AG04450 (cell line): ENCODE results near the gene IFT57. TPM values are rescaled to one million over a fixed set of nuclear protein-coding genes. Genes with fewer than 3 reads are reported as not detected.

ENCODE experiments used
- CTCF ChIA-PET: fragments of 300-600, 350-600 bp; formaldehyde crosslinking; extraction: SDS; loops from one replicate; lab custom pipeline; 2022; ENCODE audit warnings: antibody characterized with exemption, inconsistent platforms; lab: Charles Lee
- POLR2A ChIA-PET: fragments of 350-600 bp; formaldehyde crosslinking; extraction: SDS; loops from one replicate; lab custom pipeline; 2021; ENCODE audit warnings: antibody characterized with exemption, inconsistent platforms; lab: Yijun Ruan, JAX
- DNase-seq: peaks from one replicate; pipeline ENCODE4 v3.0.0-alpha.2; 2011; ENCODE audit warnings: low read depth, low spot score
- H3K27ac ChIP-seq: one replicate; pipeline ENCODE4 v1.5.1; 2012; ENCODE audit warnings: low read depth, low read length, control low read depth
- H3K27me3 ChIP-seq: one replicate; pipeline ENCODE4 v1.6.0; 2012; ENCODE audit warnings: low read length; ENCODE audit not compliant: control insufficient read depth, insufficient read depth
- H3K4me3 ChIP-seq: 2 replicates; pipeline ENCODE4 v1.5.1; 2011; ENCODE audit warnings: mild to moderate bottlenecking, low read depth, low read length, control low read depth
- H3K9me3 ChIP-seq: 2 replicates; pipeline ENCODE4 v1.5.1; 2012; ENCODE audit warnings: low read length; ENCODE audit not compliant: control insufficient read depth, insufficient read depth
- polyA plus RNA-seq: library from polyadenylated mRNA; depleted of rRNA; stranded (reverse); fragments of >200 nt; gene quantifications from 2 replicates; pipeline ENCODE4 v1.2.3, GENCODE V29; 2011
- TF ChIP-seq, protein P1 (sequence below): IDR thresholded peaks from 2 replicates; pipeline ENCODE4 v1.5.1; 2011; ENCODE audit warnings: low read depth, low read length, control low read depth, inconsistent platforms

Gene IFT57
- polyA plus RNA-seq, 1 experiment: 84.0 TPM

DNA sequence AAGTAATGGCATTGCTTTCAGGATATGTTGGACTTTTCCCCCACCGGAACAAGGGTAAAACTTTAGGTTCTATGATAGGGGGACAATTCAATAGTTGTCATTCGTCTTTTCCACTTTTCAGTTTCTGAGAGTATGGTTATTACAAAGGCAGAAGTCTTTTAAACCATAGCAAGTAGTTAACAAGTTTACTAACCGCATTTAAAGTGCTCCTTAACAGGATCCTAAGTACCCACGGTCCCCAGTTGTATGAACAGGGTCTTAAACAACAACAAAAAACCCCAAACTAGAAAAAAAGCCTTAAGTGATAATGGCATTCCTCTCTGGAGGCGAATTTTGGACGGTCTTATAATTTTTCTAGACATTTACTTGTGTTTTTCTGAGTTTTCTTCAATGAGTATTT is 831 bp downstream of the IFT57 start:
- CTCF ChIA-PET: interaction anchor here (2.8 kb wide), 1 partner anchor 184 kb away, joined by 7 read pairs; no protein-coding TSS in a partner anchor

DNA sequence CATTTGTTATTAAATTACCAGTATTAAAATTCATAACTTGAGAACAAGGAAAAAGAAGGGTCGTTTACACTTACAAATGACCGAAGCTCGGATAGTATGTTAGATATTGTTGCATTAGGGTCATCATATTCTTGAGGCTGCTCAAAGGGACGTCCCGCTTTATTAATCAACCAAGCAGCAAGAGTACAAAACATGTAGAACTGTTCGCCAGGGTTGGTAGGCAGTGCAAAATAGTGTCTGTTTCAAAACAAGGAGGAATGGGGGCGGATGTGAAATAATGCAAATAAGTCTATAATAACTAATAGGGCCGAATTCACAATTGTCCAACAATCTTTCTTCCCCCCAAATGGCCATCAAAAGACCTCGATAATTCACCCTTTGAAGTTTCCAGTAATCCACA is 2.9 kb downstream of the IFT57 start:
- no peaks in the 10 kb centered on the region for H3K9me3 ChIP-seq
- no peaks in the 10 kb centered on the region for H3K27me3 ChIP-seq
- POLR2A ChIA-PET: no interaction called here
- TF ChIP-seq, protein P1, sequence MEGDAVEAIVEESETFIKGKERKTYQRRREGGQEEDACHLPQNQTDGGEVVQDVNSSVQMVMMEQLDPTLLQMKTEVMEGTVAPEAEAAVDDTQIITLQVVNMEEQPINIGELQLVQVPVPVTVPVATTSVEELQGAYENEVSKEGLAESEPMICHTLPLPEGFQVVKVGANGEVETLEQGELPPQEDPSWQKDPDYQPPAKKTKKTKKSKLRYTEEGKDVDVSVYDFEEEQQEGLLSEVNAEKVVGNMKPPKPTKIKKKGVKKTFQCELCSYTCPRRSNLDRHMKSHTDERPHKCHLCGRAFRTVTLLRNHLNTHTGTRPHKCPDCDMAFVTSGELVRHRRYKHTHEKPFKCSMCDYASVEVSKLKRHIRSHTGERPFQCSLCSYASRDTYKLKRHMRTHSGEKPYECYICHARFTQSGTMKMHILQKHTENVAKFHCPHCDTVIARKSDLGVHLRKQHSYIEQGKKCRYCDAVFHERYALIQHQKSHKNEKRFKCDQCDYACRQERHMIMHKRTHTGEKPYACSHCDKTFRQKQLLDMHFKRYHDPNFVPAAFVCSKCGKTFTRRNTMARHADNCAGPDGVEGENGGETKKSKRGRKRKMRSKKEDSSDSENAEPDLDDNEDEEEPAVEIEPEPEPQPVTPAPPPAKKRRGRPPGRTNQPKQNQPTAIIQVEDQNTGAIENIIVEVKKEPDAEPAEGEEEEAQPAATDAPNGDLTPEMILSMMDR: no peak
- no peak overlapping the region for H3K4me3 ChIP-seq
- CTCF ChIA-PET: no interaction called here
- DNase-seq: no peak
- no peak overlapping the region for H3K27ac ChIP-seq

More for the DNA sequence above, 831 bp downstream of the IFT57 start:
- TF ChIP-seq, protein P1: no peak
- H3K27me3 ChIP-seq: no peaks in the 10 kb centered on the region
- no peak for DNase-seq
- no peaks in the 10 kb centered on the region for H3K9me3 ChIP-seq
- H3K4me3 ChIP-seq: peak overlapping the region; percentile 77
- no peak overlapping the region for H3K27ac ChIP-seq
- POLR2A ChIA-PET: interaction anchor here (0.6 to 1.7 kb wide), 3 partner anchors 32 to 283 kb away, joined by 3 to 5 read pairs (median 3); no protein-coding TSS in a partner anchor

DNA sequence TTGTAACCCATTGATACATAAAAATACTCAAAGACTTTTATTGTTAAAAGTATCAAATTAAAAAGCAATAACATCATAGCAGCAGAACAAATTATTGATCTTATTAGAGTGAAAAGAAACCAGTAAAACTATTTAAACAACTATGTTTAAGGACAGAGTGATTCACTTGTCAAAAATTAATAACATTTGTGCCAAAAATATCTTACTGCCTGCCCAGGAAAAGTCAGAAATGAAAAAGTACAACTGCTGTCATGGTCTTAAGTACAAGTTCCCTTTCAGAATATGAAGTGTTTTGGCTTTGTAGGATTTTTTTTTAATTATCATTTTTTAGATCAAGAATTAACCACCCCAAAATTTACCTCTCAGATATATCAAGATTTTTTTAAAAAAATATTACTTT is 3.4 kb downstream of the IFT57 start:
- TF ChIP-seq, protein P1: no peak
- Histone ChIP-seq H3K27ac (no peak overlapping the region), H3K9me3 (no peaks in the 10 kb centered on the region), H3K4me3 (no peak overlapping the region), H3K27me3 (no peaks in the 10 kb centered on the region)
- no peak for DNase-seq
- ChIA-PET CTCF (no interaction called here), POLR2A (no interaction called here)

DNA sequence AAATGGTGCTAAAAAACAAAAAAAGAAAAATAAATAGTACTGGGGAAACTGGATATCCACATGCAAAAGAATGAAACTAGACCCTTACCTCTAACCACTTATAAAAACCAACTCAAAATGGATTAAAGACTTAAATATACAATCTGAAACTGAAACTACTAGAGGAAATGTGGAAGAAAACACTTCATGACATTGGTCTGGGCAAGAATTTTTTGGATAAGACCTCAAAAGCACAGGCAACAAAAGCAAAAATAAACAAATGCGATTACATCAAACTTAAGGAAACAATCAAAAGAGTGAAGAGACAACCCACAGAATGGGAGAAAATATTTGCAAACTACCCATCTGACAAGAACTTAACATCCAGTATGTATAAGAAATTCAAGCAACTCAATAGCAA is 6.4 kb downstream of the IFT57 start:
- POLR2A ChIA-PET: no interaction called here
- CTCF ChIA-PET: no interaction called here
- no peak for DNase-seq

DNA sequence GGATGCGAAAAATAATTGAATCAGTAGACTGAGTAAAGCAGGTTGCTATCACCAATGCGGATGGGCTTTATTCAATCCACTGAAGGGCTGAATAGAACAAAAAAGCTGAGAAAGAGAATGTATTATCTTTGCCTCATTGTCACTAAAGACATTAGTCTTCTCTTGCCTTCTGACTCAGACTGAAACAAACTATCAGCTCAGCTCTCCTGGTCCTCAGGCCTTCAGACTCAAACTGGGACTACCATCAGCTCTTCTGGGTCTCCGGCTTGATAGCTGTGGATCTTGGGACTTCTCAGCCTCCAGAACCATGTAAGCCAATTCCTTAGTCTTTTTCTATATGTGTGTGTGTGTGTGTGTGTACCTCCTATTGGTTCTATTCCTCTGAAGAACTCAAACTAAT is 12.6 kb downstream of the IFT57 start:
- CTCF ChIA-PET: no interaction called here

More for the DNA sequence above, 6.4 kb downstream of the IFT57 start:
- Histone ChIP-seq H3K27ac (no peak overlapping the region), H3K4me3 (no peak overlapping the region), H3K27me3 (no peaks in the 10 kb centered on the region), H3K9me3 (no peaks in the 10 kb centered on the region)
- TF ChIP-seq, protein P1: no peak

More for the DNA sequence above, 12.6 kb downstream of the IFT57 start:
- no peak overlapping the region for H3K27ac ChIP-seq
- no peak for DNase-seq
- POLR2A ChIA-PET: no interaction called here
- no peaks in the 10 kb centered on the region for H3K27me3 ChIP-seq
- H3K9me3 ChIP-seq: no peaks in the 10 kb centered on the region
- TF ChIP-seq, protein P1: no peak
- H3K4me3 ChIP-seq: no peak overlapping the region
